Testis (tissue), 2 donors: Measurements from ENCODE around the gene DAPP1.

Experiments used
- POLR2A ChIP-seq: fragments of 450-650 bp; IDR thresholded peaks from one replicate; pipeline ENCODE4 v1.6.1; 2017; ENCODE audit warnings: antibody characterized with exemption, mild to moderate bottlenecking, moderate library complexity
- TF ChIP-seq, protein P1 (sequence below), 3 experiments: fragments of 450-650 bp in 2 of 3; fragments of 200-600 bp in 1 of 3; sonication (generic) in 1 of 3; IDR thresholded peaks; one replicate each; pipeline ENCODE4 v1.5.1; 2016 to 2019; ENCODE audit warnings: antibody characterized with exemption in 3 of 3, mild to moderate bottlenecking in 2 of 3, moderate library complexity in 1 of 3

DNA sequence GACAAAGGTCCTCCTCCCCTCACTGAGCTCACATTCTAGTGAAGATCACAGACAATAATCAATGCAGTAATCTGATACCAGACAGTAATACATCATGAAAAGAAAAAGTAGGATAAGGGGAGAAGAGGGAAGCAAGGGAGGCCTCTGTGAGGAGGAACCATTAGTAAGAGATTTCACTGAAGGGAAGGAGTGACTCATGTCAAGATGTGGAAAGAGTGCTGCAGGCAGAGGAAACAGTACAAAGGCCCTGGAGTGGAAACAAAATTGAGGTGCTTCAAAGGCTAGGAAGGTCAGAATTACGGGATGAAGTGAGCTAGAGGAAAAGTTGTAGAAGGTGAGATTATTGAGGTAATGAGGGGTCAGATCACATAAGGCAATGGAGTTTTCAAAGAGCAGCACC, 39.5 kb downstream of the DAPP1 start:
- TF ChIP-seq, protein P1, sequence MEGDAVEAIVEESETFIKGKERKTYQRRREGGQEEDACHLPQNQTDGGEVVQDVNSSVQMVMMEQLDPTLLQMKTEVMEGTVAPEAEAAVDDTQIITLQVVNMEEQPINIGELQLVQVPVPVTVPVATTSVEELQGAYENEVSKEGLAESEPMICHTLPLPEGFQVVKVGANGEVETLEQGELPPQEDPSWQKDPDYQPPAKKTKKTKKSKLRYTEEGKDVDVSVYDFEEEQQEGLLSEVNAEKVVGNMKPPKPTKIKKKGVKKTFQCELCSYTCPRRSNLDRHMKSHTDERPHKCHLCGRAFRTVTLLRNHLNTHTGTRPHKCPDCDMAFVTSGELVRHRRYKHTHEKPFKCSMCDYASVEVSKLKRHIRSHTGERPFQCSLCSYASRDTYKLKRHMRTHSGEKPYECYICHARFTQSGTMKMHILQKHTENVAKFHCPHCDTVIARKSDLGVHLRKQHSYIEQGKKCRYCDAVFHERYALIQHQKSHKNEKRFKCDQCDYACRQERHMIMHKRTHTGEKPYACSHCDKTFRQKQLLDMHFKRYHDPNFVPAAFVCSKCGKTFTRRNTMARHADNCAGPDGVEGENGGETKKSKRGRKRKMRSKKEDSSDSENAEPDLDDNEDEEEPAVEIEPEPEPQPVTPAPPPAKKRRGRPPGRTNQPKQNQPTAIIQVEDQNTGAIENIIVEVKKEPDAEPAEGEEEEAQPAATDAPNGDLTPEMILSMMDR (IDR thresholded peaks at IDR 0.05) = no peak
- TF ChIP-seq POLR2A = no peak
